ENCODE data around the gene ZNF787. TPM values are rescaled to one million over a fixed set of nuclear protein-coding genes. Genes with fewer than 3 reads are reported as not detected.

The ZNF787 gene
- total and polyA plus RNA-seq, 10 donors = 16.6 to 53.8 (median 30.9) TPM

DNA sequence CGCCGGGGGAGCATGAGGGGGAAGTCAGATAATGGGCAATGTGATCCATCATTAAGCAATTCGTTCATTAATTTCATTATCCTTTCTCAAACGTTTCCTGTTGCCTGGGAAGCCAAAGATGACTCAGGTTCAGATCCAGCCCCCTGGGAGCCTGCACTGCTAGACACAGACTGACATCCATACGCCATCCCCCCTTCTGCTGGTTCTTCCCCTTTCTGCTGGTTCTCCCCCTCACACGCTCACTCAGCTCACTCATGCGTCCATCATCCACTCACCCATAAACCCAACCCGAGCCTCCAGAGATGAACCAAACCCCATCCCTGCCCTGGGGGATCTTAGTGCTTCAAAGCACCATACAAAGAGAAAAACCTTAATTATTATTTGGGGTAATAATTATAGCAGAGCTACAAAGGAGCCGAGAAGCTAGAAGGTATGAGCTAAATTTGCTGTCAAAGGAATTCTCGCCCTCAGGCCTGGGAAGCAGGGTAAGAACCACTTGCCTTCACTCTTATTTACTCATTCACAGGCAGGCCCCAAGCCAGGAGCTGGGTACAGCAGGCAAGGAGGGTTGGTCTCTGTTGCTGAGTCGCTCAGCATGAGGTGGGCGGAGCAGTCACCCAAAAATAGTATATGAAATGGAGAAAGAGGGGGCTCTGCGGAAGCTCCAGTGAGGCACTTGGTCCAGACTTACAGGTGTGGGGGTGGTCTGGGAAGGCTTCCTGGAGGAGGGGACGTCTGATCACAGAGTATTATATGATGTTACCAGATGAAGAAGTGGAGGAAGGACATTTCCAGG, 13.0 kb upstream of the ZNF787 start:
- DNase-seq = no peak
- intact Hi-C loops (cut with DNase I; ENCODE audit: low total_unique reads) = no loop called here
- Histone ChIP-seq H3K36me3 (no peaks in the 10 kb centered on the region), H3K4me3 (no peak overlapping the region), H3K9me3 (no peaks in the 10 kb centered on the region), H3K27me3 (replicated peaks in 1 of 7) (no peaks in the 10 kb centered on the region), H3K4me1 (peaks cover 0 to 46% (median 13%) of the 10 kb centered on the region in 6 donors), H3K27ac (peak overlapping the region in 4 of 8 donors; percentile 15 to 64 (median 47))
- TF ChIP-seq POLR2AphosphoS5 (IDR thresholded peaks at IDR 0.05) (no peak), POLR2A (IDR thresholded peaks at IDR 0.05) (no peak), CTCF (IDR thresholded peaks at IDR 0.05 in 8 of 11, conservative IDR thresholded peaks at IDR 0.05 in 3 of 11) (no peak)
- 52 to 71% (median 57%) methylated on average over 14 of the region's 14 CpGs for WGBS, 5 donors

- 72 to 81% (median 76%) methylated on average over 14 of the region's 14 CpGs for WGBS, 5 donors
- intact Hi-C loops (cut with DNase I; ENCODE audit: low total_unique reads) = no loop called here
- Histone ChIP-seq H3K9me3 (no peaks in the 10 kb centered on the region), H3K36me3 (no peaks in the 10 kb centered on the region), H3K4me3 (no peak overlapping the region), H3K4me1 (peaks cover 0 to 31% (median 6%) of the 10 kb centered on the region in 6 donors), H3K27ac (peak overlapping the region in 7 of 8 donors; percentile 14 to 75 (median 67)), H3K27me3 (replicated peaks in 1 of 7) (no peaks in the 10 kb centered on the region)
- DNase-seq = no peak
- TF ChIP-seq POLR2AphosphoS5 (IDR thresholded peaks at IDR 0.05) (no peak), POLR2A (IDR thresholded peaks at IDR 0.05) (no peak), CTCF (IDR thresholded peaks at IDR 0.05 in 8 of 11, conservative IDR thresholded peaks at IDR 0.05 in 3 of 11) (no peak)
These were observed 11.3 kb upstream of the ZNF787 start for GRCh38 chr19:56132316-56132822.

DNA sequence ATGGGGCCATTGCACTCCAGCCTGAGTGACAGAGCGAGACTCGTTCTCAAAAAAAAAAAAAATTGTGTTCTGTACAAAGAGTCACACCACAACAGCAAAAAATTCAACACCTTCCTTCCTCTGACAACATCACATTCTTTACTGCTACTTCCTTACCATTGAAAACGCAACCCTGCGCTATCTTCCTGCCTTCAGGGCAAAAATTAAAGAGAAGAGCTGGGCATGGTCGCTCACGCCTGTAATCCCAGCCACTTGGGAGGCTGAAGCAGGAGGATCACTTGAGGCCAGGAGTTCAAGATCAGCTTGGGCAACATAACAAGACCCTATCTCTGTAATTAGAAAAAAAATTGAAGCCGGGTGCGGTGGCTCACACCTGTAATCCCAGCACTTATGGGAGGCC, 10.6 kb upstream of the ZNF787 start:
- DNase-seq = no peak
- no peaks in the 10 kb centered on the region for H3K36me3 ChIP-seq
- H3K9me3 ChIP-seq = no peaks in the 10 kb centered on the region
- peak overlapping the region in 7 of 8 donors; percentile 14 to 75 (median 67) for H3K27ac ChIP-seq
- H3K4me1 ChIP-seq = peaks cover 0 to 24% (median 6%) of the 10 kb centered on the region in 6 donors
- no peak for TF ChIP-seq CTCF (IDR thresholded peaks at IDR 0.05 in 8 of 11, conservative IDR thresholded peaks at IDR 0.05 in 3 of 11)
- no peak for TF ChIP-seq POLR2AphosphoS5 (IDR thresholded peaks at IDR 0.05)
- TF ChIP-seq POLR2A (IDR thresholded peaks at IDR 0.05) = no peak
- no peak overlapping the region for H3K4me3 ChIP-seq
- no peaks in the 10 kb centered on the region for H3K27me3 ChIP-seq (replicated peaks in 1 of 7)
- intact Hi-C loops (cut with DNase I; ENCODE audit: low total_unique reads) = no loop called here
- WGBS, 5 donors = 59 to 85% (median 78%) methylated on average over 8 of the region's 8 CpGs

DNA sequence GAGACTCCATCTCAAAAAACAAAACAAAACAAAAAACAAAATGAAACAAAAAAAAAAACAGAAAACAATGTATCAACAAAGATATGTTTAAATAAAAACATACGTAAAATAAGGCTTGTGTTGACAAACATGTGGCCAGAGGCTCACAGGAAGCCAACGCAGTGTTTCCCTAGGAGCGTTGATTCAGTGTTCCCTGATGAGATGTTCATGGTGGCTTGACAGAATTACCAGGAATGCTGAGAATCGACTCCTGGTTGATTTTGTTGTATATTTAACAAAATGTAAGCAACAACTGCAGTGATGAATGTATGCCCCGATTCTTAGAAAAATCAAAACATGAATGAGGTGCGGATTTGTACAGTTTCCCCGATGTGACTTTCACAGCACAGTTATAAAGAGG, 8.9 kb upstream of the ZNF787 start:
- DNase-seq = no peak
- intact Hi-C loops (cut with DNase I; ENCODE audit: low total_unique reads) = no loop called here
- H3K9me3 ChIP-seq = no peaks in the 10 kb centered on the region
- no peaks in the 10 kb centered on the region for H3K27me3 ChIP-seq (replicated peaks in 1 of 7)
- WGBS, 5 donors = 87 to 93% (median 88%) methylated on average over 7 of the region's 7 CpGs
- H3K36me3 ChIP-seq = no peaks in the 10 kb centered on the region
- H3K27ac ChIP-seq = no peak overlapping the region
- TF ChIP-seq CTCF (IDR thresholded peaks at IDR 0.05 in 8 of 11, conservative IDR thresholded peaks at IDR 0.05 in 3 of 11) = no peak
- TF ChIP-seq POLR2A (IDR thresholded peaks at IDR 0.05) = no peak
- TF ChIP-seq POLR2AphosphoS5 (IDR thresholded peaks at IDR 0.05) = no peak
- H3K4me3 ChIP-seq = no peak overlapping the region
- H3K4me1 ChIP-seq = peaks cover 0 to 24% (median 6%) of the 10 kb centered on the region in 6 donors

Data from spleen (tissue), 11 donors.